HG02623 (cell line): ENCODE measurements around the gene ABCB11.

ENCODE experiments used
- ATAC-seq: cut with Tn5 transposase; IDR thresholded peaks from one replicate; pipeline ENCODE4 v1.9.1; 2021; ENCODE audit warnings: moderate library complexity; ENCODE audit not compliant: unreplicated experiment

ABCB11 gene

DNA sequence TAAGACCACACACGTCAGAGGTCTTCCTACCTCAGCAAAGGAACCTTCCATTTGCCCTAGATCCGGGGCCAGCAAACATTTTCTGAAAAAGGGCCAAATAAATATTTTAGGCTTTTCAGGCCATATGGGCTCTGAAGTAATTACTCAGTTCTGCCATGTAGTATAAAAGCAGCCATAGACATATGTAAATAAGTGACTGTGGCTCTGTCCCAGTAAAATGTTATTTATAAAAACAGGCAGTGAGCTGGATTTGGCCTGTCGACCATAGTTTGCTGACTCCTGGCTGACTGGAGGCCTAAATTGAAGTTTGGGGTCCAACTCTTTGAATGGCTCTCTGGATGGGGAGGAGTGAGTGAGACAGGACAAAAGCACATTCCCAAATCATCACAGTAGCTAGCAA lies 49.5 kb downstream of the ABCB11 start:
- ATAC-seq = no peak

DNA sequence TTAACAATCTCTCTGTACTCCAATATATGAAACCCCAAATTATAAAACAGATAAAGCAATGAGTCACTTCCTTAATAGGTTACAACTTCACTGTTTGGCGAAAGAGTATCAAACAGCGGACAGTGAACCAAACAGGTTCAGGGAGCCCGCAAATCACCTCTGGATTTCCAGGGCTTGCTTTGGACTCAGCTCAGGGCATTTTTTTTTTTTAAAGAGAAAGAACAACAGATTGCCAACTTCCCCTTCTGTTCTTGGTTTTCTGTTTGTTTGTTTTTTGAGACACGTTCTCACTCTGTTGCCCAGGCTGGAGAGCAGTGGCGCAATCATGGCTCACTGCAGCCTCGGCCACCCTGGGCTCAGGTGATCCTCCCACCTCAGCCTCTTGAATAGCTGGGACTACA lies 52.7 kb downstream of the ABCB11 start:
- ATAC-seq = no peak

DNA sequence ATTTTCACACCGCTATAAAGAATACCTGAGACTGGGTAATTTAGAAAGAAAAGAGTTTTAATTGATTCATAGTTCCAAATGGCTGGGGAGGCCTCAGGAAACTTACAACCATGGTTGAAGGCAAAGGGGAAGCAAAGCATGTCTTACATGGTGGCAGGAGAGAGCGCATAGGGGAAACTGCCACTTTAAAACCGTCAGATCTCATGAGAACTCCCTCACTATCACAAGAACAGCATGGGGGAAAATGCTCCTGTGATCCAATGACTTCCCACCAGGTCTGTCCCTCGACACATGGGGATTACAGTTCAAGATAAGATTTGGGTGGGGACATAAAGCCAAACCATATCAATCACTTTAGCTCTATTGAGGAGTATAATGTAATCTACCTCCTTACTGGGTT lies 53.5 kb downstream of the ABCB11 start:
- ATAC-seq = no peak

- ATAC-seq = no peak
These were observed 55.0 kb downstream of the ABCB11 start for GRCh38 chr2:168976034-168976654.

- ATAC-seq = no peak
These were observed 56.7 kb downstream of the ABCB11 start for GRCh38 chr2:168974428-168974827.

GRCh38 chr2:168971261-168971660 lies 59.9 kb downstream of the ABCB11 start:
- ATAC-seq = no peak

- ATAC-seq = no peak
These were observed 60.4 kb downstream of the ABCB11 start for GRCh38 chr2:168970711-168971233.

GRCh38 chr2:168969865-168970264 lies 61.3 kb downstream of the ABCB11 start:
- no peak for ATAC-seq

DNA sequence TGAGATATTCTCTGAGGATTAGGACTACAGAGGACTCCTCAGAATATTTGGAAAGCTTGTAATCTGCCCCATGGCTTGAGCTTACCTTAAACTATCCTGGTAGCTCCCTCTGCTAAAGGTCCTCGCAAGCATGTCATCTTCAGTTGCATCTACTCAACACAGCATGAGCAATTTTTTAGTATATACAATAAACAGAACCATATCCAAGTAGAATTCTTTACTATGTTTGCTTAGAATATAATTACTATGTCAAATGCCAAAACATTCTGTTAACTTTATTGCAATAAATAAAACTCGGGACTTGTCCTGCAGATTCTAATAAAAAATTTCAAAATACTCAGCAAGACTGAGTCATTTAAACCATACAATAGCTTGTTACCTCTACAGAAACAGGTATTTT lies 62.8 kb downstream of the ABCB11 start:
- no peak for ATAC-seq

GRCh38 chr2:168964251-168964807 lies 66.8 kb downstream of the ABCB11 start:
- no peak for ATAC-seq

DNA sequence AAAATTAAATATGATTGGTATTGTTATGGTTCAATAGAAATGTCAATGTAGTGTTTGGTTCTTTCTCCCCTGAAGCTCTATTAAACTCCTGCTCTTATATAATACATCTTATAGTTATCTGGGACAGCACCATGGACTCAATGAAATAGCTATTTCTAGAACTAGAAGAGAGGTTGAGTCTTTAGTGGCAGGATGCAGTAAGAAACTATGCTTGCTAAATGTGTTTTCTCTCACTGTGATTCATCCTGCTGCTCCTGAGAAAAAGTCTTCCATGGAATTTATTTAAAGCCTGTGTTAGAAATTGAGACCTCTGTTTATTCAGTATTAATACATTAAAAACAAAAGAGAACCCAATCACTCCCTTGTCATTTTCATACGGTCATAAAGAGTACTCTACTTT lies 68.5 kb downstream of the ABCB11 start:
- ATAC-seq = no peak

- ATAC-seq = peak; percentile 84
These were observed 69.5 kb downstream of the ABCB11 start for GRCh38 chr2:168961450-168962229.

GRCh38 chr2:168956392-168956791 lies 74.7 kb downstream of the ABCB11 start:
- ATAC-seq = no peak

DNA sequence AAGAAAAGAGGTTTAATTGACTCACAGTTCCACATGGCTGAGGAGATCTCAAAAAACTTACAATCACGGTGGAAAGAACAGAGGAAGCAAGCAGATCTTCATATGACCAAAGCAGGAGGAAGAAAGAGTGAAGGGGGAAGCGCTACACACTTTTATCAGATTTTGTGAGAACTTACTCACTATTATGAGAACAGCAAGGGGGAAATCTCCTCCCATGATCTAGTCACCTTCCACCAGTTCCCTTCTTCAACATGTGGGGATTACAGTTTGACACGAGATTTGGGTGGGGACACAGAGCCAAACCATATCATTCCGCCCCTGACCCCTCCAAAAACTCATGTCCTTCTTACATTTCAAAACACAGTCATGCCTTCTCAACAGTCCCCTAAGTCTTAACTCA lies 75.8 kb downstream of the ABCB11 start:
- ATAC-seq = no peak

DNA sequence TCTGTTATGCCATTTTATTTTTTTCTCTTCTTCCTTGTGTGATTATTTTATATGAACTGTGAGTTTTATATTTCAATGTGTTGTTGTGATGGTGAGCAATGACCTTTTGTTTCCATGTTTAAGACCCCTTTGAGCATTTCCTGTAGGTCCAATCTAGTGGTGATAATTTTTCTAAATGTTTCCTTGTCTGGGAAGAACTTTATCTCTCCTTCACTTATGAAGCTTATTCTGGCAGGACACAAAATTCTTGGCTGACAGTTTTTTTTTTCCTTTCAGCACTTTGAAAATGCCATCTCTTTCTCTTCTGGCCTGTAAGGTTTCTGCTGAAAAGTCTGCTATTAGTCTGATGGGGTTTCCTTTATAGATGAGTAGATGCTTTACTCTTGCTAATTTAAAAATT lies 76.9 kb downstream of the ABCB11 start:
- no peak for ATAC-seq

- ATAC-seq = no peak
These were observed 78.7 kb downstream of the ABCB11 start for GRCh38 chr2:168952424-168952823.

- no peak for ATAC-seq
These were observed 79.3 kb downstream of the ABCB11 start for GRCh38 chr2:168951871-168952270.

GRCh38 chr2:168949324-168949723 lies 81.8 kb downstream of the ABCB11 start:
- ATAC-seq = no peak

GRCh38 chr2:168948621-168949212 lies 82.4 kb downstream of the ABCB11 start:
- no peak for ATAC-seq

DNA sequence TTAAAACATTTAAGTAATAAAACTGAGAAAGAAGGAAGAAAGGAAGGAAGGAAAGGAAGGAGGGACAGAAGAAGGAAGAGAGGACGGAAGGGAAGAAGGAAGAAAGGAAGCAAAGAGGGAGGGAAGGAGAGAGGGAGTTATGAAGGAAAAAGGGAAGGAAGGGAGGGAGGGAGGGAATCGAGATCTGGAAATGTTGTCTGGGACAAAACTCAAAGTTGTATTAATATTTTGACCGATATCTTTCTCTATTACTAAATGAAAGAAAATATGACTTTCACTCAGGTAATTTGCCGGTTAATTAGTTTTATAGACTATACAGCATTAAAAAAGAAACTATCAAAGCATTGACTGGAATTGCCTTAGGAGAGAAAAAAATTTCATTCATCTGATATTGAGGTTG lies 85.6 kb downstream of the ABCB11 start:
- no peak for ATAC-seq

DNA sequence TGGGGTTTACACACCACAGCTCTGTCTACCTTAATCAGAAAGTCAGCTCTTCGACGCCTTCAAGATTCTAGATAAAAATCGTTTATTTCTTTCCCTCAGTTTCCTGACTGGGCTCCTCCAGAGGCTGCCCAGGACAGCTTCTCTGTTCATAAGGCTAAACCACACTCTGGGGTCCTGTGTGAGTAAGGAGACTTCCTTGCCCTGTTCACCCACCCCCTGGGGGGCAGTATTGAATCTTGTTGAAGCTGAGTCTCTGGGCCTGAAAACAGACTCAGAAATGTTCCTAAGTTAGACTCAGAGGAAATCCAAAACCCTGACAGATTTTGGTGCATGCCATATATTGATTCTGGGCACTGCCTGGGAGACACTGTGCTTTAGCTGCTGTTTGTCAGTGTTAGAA lies 87.1 kb downstream of the ABCB11 start:
- no peak for ATAC-seq

- no peak for ATAC-seq
These were observed 89.8 kb downstream of the ABCB11 start for GRCh38 chr2:168941297-168941696.
